Right renal cortex interstitium (tissue), 3 donors: Measurements from ENCODE around the gene SIRPA. TPM values are rescaled to one million over a fixed set of nuclear protein-coding genes. Genes with fewer than 3 reads are reported as not detected.

ENCODE experiments used
- DNase-seq, 3 donors: peaks; one replicate each; pipeline ENCODE4 v3.0.0-alpha.2; 2013; ENCODE audit warnings: low read depth in 3 of 3, low spot score in 2 of 3
- polyA plus RNA-seq, 3 donors: library from polyadenylated mRNA; unstranded; fragments of 120-200 nt; gene quantifications; one replicate each; pipeline ENCODE4 v1.2.1, GENCODE V29; 2013; ENCODE audit not compliant: insufficient read length in 3 of 3

The SIRPA gene
- polyA plus RNA-seq, 3 donors = 24.6 to 26.2 (median 25.7) TPM

DNA sequence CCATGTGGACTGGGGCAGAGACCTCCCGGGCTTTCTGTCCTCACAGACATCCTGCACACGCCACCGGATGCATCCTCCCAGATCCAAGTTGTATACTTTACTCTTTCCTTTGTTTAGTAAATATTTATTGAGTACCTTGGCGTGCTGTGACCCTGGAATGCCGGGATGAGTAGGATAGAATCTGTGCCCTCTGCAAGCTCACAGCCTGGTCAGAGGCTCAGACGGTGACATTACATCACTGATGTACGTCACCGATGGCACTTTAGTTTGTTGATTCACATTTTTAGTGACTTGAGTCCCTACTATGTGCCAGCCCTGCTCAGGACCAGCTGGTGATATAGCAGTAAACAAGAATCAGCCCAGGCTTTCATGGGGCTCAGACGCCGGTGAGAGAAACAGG, 32.9 kb downstream of the SIRPA start:
- DNase-seq = no peak

DNA sequence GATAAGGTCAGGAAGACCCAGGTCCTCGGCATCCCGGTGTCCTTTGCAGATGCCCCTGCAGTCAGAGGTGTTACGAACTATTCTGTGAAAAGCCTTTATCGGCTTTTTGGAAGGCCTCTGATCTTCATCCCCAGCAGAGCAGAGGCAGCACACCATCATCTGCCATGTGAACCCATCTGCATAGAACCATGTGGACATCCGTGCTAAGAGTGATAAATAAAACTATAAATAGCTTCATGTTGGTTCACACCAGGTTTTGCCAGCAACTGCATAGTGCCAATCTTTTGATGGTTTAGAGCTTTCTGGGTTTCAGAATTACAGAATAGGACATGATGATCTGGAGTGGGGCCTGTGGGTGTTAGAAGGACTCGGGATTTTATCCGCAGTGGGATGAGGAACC, 33.6 kb downstream of the SIRPA start:
- DNase-seq = no peak

DNA sequence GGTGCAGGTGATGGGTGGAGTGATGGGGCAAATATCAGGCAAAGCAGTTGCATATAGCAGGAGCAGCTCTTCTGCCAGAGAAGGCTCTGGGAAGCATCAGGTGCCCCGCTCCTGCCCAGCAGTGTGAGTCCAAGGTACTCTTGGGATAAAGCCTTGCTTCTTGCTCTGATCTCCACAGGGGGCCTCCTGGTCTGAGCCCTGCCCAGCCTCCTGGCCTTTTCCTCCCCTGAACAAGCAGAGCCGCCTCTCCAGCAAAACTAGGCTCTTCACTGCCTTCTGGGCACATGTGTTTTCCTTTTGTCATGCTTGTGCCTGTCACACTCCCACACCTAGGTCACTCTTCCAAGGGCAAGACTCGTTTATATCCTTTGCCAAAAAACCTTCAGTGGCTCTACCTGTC, 34.3 kb downstream of the SIRPA start:
- no peak for DNase-seq

DNA sequence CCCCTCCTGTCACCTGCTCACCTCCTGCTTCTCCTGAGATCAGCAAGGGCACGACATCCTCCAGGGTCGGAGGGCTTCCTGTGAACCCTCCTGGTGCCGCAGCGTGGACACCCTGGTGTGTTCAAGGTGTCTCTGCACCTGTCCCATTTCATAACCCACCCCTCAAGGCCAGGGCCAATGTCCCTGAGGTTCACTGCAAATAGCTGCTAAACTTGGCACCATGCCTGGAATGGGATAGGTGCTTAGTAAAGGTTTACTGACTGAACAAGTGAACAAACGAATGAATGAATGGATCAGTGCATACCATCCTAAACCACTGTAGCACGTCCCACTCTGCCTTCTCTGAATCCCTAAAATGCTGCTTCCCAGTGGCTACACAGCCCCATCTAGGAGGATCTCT, 35.0 kb downstream of the SIRPA start:
- DNase-seq = no peak

DNA sequence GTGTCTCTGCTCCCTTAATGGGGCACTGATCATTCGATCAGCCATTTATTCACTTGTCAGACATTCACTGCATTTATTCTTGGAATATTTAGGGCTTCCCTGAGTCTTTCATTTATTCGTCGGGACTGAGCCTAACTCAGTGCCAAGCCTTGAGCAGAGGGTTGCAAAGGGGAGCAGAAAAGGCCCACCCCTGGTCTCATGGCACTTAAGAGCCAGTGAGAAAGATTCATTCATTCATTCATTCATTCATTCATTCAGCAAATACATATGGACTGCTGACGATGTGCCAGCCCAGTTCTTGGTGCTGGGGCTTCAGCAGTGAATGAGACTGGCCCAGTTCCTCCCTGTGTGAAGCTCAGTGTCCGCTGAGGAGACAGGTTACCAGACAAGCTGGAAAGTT, 36.6 kb downstream of the SIRPA start:
- DNase-seq = no peak

DNA sequence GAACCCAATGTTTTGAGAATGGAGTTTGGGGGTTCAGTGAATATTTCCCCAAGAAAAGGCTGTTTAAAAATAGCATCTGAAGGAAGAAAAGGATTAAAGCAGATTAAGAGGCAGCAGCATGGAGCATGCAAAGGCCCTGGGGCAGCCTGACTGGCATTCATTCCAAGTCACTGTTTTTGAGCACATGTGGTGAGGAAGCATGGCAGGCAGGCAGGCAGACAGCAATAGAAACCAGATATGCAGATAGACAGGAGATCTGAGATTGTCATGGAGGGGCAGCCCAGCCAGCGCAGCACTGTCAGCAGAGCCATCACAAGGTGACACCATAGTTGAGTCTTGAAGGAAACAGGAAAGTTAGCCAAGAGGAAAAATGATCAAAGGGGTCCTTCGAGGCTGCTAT, 37.8 kb downstream of the SIRPA start:
- DNase-seq = no peak

DNA sequence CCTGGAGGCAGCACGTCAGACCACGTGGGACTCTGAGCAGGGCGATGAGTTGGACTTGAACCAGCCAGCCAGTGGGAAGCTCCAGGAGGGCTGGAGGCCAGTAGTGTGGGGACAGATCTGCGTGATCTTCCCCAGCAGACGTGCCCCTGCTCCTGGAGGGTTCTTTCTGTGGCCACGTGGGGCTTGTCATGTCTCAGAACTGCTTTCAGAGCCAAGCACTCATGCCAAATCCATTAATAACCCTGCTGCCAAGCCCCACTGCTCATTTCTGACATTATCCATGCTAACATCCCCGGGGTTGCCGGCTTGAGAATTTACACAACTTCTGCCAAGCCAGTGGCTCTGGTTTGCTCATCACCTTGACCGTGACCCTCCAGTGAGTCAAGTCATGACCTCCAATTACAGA, 38.3 kb downstream of the SIRPA start:
- no peak for DNase-seq

DNA sequence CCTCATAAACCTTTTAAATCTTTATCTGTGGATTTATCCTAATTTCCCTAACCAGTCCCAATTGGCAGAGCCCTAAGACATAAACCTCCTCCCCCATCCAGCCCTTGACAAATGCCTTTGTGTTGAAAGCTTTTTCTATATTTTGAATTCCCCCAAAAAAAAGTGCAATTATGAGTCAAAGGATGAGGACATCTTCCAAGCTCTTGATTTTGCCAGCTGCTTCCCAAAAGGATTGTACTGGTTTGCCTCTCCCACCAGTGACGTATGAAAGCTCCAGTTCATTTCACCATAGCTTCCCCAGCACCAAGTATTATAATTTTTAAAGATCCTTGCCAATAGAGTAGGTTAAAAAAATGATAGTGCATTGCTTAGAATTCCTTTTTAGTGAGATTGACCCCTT, 38.9 kb downstream of the SIRPA start:
- no peak for DNase-seq

DNA sequence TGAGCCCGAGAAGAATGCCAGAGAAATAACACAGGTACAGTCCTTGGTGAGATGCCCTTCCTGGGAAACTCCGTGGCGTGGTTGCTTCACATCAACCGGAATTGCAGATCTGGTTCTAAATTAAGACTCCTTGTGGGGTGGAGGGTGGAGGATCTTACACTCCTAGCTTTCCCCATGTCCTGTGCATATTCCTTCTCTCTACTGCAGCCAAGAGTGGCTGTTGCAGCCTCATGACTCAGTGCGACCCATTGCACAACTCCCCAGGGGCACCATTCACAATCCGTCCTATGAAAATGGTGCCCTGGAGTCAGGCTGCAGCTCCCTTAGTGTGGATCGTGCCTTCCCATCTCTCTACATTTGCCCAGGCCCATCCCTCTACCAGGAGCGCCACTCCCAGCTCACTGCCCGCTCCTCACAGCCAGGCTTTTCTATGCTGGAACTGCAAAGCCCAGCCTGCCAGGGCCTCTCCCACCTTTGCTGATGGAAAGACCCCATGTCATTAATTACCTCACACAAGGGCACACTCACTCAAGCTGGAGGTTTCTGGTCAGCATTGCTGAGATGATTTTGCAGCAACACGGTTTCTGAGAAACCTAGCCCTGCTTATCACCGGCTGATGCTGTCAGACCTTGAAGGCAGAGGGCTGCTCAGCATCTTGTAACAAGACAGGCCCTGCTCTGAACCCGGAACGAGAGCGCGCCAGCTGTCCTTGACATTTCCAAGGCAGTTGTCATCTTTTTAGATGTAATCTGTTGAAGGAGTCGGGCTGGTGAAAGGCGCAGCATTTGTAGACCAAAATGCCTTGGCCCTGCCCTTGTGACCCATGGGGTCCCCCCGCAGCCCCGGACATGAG, 39.7 kb downstream of the SIRPA start:
- DNase-seq = no peak

DNA sequence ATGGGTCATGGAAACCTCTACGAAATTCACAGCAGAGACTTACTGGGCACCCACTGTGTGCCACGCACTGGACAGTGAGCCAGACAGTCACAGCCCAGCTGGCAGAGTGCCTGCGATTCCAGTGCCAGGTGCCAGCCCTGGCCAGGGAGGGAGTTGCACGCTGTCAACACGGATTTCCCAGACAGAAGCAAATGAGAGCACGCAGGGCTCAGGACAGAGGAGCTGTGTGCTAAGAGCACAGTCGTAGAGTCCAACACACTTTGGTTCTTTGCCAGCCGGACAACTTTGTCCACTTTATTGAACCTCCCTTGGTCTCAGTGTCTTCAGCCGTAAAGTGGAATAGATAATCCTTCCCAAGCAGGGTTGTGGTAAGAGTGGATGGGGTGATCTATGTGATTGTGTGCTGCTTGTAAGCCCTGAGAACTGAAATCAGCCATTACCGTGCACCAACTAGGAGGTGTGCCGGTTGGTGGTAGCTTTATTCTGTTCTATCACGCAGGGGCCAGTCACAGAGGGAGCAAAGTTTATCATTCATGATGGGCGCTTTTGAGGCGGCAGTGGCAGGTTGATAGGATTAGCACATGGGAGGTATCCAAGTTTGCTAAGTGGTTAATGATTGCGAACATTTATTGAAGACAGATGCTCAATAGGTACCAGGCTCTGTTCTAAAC, 40.6 kb downstream of the SIRPA start:
- no peak for DNase-seq

DNA sequence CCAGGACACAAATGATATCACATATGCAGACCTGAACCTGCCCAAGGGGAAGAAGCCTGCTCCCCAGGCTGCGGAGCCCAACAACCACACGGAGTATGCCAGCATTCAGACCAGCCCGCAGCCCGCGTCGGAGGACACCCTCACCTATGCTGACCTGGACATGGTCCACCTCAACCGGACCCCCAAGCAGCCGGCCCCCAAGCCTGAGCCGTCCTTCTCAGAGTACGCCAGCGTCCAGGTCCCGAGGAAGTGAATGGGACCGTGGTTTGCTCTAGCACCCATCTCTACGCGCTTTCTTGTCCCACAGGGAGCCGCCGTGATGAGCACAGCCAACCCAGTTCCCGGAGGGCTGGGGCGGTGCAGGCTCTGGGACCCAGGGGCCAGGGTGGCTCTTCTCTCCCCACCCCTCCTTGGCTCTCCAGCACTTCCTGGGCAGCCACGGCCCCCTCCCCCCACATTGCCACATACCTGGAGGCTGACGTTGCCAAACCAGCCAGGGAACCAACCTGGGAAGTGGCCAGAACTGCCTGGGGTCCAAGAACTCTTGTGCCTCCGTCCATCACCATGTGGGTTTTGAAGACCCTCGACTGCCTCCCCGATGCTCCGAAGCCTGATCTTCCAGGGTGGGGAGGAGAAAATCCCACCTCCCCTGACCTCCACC, 42.2 kb downstream of the SIRPA start:
- DNase-seq = no peak

DNA sequence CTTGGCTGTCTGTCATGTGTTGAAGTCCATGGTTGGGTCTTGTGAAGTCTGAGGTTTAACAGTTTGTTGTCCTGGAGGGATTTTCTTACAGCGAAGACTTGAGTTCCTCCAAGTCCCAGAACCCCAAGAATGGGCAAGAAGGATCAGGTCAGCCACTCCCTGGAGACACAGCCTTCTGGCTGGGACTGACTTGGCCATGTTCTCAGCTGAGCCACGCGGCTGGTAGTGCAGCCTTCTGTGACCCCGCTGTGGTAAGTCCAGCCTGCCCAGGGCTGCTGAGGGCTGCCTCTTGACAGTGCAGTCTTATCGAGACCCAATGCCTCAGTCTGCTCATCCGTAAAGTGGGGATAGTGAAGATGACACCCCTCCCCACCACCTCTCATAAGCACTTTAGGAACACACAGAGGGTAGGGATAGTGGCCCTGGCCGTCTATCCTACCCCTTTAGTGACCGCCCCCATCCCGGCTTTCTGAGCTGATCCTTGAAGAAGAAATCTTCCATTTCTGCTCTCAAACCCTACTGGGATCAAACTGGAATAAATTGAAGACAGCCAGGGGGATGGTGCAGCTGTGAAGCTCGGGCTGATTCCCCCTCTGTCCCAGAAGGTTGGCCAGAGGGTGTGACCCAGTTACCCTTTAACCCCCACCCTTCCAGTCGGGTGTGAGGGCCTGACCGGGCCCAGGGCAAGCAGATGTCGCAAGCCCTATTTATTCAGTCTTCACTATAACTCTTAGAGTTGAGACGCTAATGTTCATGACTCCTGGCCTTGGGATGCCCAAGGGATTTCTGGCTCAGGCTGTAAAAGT, 43.5 kb downstream of the SIRPA start:
- no peak for DNase-seq

DNA sequence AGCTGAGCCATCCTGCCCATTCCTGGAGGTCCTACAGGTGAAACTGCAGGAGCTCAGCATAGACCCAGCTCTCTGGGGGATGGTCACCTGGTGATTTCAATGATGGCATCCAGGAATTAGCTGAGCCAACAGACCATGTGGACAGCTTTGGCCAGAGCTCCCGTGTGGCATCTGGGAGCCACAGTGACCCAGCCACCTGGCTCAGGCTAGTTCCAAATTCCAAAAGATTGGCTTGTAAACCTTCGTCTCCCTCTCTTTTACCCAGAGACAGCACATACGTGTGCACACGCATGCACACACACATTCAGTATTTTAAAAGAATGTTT, 44.0 kb downstream of the SIRPA start:
- no peak for DNase-seq

DNA sequence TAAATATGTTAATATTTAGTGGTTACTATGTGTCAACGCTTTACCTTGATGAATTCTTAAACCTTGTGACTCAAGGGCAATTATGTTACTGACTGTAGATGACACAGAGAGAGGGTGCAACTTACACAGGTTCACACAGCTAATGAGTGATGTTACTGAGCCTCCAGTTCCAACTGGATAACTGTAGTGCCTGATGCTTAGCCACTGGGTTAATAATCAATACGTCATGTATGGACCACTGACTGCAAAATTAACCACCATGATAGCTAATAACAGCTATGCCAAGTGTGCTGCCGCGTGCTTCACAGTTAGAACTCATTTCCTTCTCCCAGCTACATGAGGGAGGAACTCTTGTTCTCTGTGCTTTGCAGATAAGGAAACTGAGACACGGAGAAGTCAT, 45.4 kb downstream of the SIRPA start:
- DNase-seq = no peak

DNA sequence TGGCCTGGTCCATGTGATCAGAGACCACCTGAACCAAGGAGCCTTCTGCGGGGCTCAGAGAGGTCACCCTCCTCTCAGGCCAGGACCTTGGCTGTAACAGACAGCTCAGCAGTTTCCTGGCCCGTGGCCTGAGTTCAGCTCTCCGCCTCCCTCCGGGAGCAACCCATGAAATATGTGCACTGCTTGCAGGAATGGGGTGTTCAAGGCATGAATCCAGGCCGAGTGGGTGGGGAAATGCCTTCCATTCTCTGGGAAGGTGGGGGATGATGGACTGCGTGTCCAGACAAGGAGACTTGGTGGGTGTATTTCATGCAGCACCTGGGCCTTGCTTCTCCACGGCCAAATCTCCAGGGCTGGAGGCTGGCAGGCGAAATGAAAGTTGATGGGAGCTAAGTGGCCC, 46.0 kb downstream of the SIRPA start:
- DNase-seq = no peak

DNA sequence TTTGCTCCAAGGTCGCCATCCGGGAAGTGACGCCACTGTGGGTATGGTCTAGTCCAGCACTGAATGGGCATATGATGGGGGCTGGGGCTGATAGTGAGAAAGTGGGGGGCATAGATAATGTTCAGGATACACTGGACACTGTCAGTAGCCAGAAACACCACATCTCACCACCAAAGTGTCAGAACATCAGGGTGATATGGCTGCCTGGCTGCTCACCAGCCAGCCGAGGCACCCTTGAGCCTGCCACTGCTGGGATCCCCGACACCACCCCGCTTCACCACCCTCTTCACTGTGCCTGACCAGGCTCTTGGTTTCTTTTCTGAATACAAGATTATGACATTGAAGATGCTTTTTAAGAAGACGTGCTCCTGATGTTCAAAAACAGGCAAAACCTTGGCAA, 46.9 kb downstream of the SIRPA start:
- DNase-seq = no peak

DNA sequence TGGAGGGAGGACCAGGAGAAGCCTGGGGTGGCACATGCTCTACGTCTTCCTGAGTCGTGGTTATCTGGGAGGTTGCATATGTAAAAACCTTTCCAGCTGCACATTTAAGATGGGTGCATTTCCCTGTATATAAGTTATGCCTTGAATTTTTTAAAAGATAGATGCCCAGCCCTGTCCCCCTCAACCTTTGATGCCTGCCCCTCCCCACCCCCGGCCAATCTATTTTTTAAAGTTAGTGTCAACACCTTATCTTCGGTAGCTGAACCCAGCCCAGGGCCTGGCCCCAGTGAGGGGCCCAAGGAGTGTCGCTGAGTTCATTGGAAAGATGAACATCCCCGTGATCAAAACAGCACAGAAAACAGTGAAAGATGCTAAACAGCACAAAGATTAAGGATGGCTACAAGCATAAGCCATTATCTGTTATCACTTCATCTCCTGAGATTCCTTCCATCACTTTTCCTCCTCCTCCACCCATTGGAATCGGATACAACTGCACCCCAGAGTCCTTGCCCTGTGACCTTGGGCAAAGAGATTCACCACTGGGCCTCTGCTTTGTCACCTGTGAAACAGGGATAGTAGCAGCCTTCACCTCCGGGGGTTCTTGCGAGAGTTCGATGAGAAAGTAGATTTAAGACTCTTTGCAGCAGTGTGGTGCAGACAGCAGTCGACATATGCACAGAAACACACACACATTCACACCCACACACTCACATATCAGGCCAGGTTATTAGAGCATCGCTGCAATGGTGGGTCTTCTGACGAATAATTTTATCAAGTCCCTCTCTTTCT, 47.5 kb downstream of the SIRPA start:
- no peak for DNase-seq

DNA sequence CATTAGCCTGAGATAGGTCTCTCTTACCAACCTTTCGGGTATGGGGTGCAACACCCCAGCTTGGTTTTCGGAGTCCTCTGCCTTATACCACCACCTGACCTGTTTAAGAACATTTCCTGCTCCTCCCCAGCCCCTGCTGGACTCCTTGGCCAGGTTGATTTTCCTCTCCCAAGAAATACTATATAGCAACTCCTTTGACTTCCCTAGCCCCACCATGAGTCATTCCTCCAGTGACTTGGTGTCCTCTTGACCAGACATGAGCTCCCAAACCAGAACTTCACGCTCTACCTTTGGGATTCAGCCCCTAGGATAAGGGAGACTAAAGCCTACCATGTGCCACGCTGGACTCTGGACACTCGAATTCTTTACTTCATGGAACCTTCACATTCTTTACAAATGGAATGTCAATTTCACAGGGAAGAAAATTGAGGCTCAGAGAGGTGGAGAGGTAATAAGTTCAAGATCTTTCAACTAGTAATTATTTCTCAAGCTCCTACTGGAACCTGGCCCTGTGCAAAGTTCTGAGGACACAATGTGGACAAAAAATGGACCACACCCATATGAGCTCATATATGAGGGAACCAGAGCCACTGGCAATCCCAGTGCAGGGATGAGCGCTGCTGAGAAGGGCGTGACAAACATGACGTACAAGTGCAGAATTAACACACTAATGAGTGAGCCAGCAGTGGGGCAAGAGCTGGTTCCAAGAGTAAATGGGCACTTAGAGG, 48.2 kb downstream of the SIRPA start:
- DNase-seq = no peak

DNA sequence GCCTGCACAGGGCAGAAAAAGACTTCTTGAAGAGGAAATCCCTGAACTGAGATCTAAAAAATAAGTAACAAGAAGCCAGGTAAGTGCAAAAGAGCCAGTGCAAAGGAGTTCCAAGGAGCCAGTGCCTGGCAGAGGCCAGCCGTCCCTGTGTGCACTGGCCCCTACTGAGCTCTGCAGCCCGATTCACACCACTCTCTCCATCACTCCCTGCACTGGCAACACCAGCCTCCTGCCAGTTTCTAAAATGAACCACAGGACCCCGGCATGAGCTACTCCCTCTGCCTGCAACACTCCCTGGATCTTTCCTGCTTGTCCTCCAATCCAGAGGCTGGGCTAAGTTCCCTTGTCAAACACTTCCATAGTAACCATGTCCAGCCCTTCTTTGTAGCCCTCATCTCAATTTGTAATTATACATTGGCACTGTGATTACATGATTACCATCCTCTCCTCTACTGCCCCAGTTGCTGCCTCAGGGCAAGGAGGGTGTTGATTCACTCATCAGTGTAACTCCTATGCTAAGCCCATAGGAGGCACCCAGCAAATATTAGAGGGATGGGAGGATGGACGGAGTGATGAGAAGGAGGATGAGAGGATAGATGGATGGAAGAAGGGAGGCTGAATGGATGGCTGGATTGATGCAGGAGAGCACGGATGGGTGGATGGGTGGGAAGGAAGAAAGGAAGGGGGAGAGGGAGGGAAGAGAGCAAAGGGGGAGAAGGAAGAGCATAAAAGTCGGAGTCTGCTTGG, 49.3 kb downstream of the SIRPA start:
- no peak for DNase-seq
